Effector CD4-positive, alpha-beta T cell (primary cell): ENCODE results near the gene SPG21.

Experiments used
- DNase-seq: peaks from one replicate; pipeline ENCODE4 v3.0.0-alpha.2; 2020

The SPG21 gene

GRCh38 chr15:64991536-64992135 lies 1.9 kb upstream of the SPG21 start:
- no peak for DNase-seq

GRCh38 chr15:64990168-64990470 lies 405 bp upstream of the SPG21 start:
- no peak for DNase-seq

GRCh38 chr15:64987136-64987535 lies 2.6 kb downstream of the SPG21 start:
- DNase-seq: no peak

GRCh38 chr15:64985366-64986033 lies 4.2 kb downstream of the SPG21 start:
- no peak for DNase-seq

- no peak for DNase-seq
These were observed 7.2 kb downstream of the SPG21 start for GRCh38 chr15:64982472-64982871.

- no peak for DNase-seq
These were observed 7.8 kb downstream of the SPG21 start for GRCh38 chr15:64981812-64982431.

- no peak for DNase-seq
These were observed 10.4 kb downstream of the SPG21 start for GRCh38 chr15:64979252-64979710.

GRCh38 chr15:64975390-64975789 lies 14.3 kb downstream of the SPG21 start:
- no peak for DNase-seq

GRCh38 chr15:64970698-64971097 lies 19.0 kb downstream of the SPG21 start:
- DNase-seq: no peak

- no peak for DNase-seq
These were observed 20.3 kb downstream of the SPG21 start for GRCh38 chr15:64969401-64969800.

GRCh38 chr15:64961013-64961412 lies 28.7 kb downstream of the SPG21 start:
- DNase-seq: no peak

- no peak for DNase-seq
These were observed 29.6 kb downstream of the SPG21 start for GRCh38 chr15:64960153-64960552.

- no peak for DNase-seq
These were observed 30.6 kb downstream of the SPG21 start for GRCh38 chr15:64959128-64959527.

GRCh38 chr15:64954395-64954794 lies 35.3 kb downstream of the SPG21 start:
- DNase-seq: no peak

- DNase-seq: no peak
These were observed 37.8 kb downstream of the SPG21 start for GRCh38 chr15:64951777-64952418.

GRCh38 chr15:64950888-64951287 lies 38.8 kb downstream of the SPG21 start:
- DNase-seq: no peak

GRCh38 chr15:64949383-64950186 lies 40.1 kb downstream of the SPG21 start:
- DNase-seq: no peak

- DNase-seq: no peak
These were observed 40.8 kb downstream of the SPG21 start for GRCh38 chr15:64948916-64949315.

GRCh38 chr15:64947211-64947610 lies 42.5 kb downstream of the SPG21 start:
- no peak for DNase-seq

GRCh38 chr15:64944961-64945360 lies 44.8 kb downstream of the SPG21 start:
- DNase-seq: no peak

- no peak for DNase-seq
These were observed 46.0 kb downstream of the SPG21 start for GRCh38 chr15:64943512-64944225.

GRCh38 chr15:64942356-64942755 lies 47.4 kb downstream of the SPG21 start:
- DNase-seq: no peak
